ENCODE results near the gene SLC45A1.

The SLC45A1 gene

GRCh38 chr1:8337776-8338525, 20.0 kb downstream of the SLC45A1 start:
- no CpG with 5 or more reads among the region's 25 CpGs for WGBS (ENCODE audit: insufficient coverage, insufficient read length)

GRCh38 chr1:8338526-8339202, 20.8 kb downstream of the SLC45A1 start:
- DNase-seq (ENCODE audit: low read depth, low spot score), result no peak
- no CpG with 5 or more reads among the region's 26 CpGs for WGBS (ENCODE audit: insufficient coverage, insufficient read length)
- Histone ChIP-seq H3K27me3 (ENCODE audit: control insufficient read depth, insufficient read depth, low read length) (no peaks in the 10 kb centered on the region), H3K9me3 (ENCODE audit: control insufficient read depth, insufficient read depth, low read length) (no peaks in the 10 kb centered on the region), H3K4me1 (ENCODE audit: control insufficient read depth, insufficient read depth, low read length) (no peaks in the 10 kb centered on the region; the same call in 1 of the 2 replicates), H3K4me3 (ENCODE audit: low read length) (no peak overlapping the region), H3K36me3 (ENCODE audit: control insufficient read depth, insufficient read depth, low read length) (no peaks in the 10 kb centered on the region), H3K27ac (ENCODE audit: low read length) (no peak overlapping the region)

More at GRCh38 chr1:8337776-8338525, 20.0 kb downstream of the SLC45A1 start:
- no peaks in the 10 kb centered on the region for H3K9me3 ChIP-seq (ENCODE audit: control insufficient read depth, insufficient read depth, low read length)
- H3K4me1 ChIP-seq (ENCODE audit: control insufficient read depth, insufficient read depth, low read length), result no peaks in the 10 kb centered on the region
- no peak overlapping the region for H3K4me3 ChIP-seq (ENCODE audit: low read length)
- no peaks in the 10 kb centered on the region for H3K36me3 ChIP-seq (ENCODE audit: control insufficient read depth, insufficient read depth, low read length)
- DNase-seq (ENCODE audit: low read depth, low spot score), result no peak
- no peaks in the 10 kb centered on the region for H3K27me3 ChIP-seq (ENCODE audit: control insufficient read depth, insufficient read depth, low read length)
- no peak overlapping the region for H3K27ac ChIP-seq (ENCODE audit: low read length)

- DNase-seq (ENCODE audit: low read depth, low spot score), result no peak
Observed at GRCh38 chr1:8339203-8339600, 21.3 kb downstream of the SLC45A1 start.

GRCh38 chr1:8340448-8340847, 22.5 kb downstream of the SLC45A1 start:
- Histone ChIP-seq H3K4me1 (ENCODE audit: control insufficient read depth, insufficient read depth, low read length) (no peaks in the 10 kb centered on the region; the same call in 1 of the 2 replicates), H3K36me3 (ENCODE audit: control insufficient read depth, insufficient read depth, low read length) (no peaks in the 10 kb centered on the region), H3K27ac (ENCODE audit: low read length) (no peak overlapping the region), H3K4me3 (ENCODE audit: low read length) (no peak overlapping the region), H3K9me3 (ENCODE audit: control insufficient read depth, insufficient read depth, low read length) (no peaks in the 10 kb centered on the region), H3K27me3 (ENCODE audit: control insufficient read depth, insufficient read depth, low read length) (no peaks in the 10 kb centered on the region)
- WGBS (ENCODE audit: insufficient coverage, insufficient read length), result no CpG with 5 or more reads among the region's 6 CpGs
- DNase-seq (ENCODE audit: low read depth, low spot score), result no peak

More at GRCh38 chr1:8339203-8339600, 21.3 kb downstream of the SLC45A1 start:
- Histone ChIP-seq H3K9me3 (ENCODE audit: control insufficient read depth, insufficient read depth, low read length) (no peaks in the 10 kb centered on the region), H3K27me3 (ENCODE audit: control insufficient read depth, insufficient read depth, low read length) (no peaks in the 10 kb centered on the region), H3K4me1 (ENCODE audit: control insufficient read depth, insufficient read depth, low read length) (no peaks in the 10 kb centered on the region; the same call in 1 of the 2 replicates), H3K36me3 (ENCODE audit: control insufficient read depth, insufficient read depth, low read length) (no peaks in the 10 kb centered on the region), H3K27ac (ENCODE audit: low read length) (no peak overlapping the region), H3K4me3 (ENCODE audit: low read length) (no peak overlapping the region)
- WGBS (ENCODE audit: insufficient coverage, insufficient read length), result no CpG with 5 or more reads among the region's 13 CpGs

- DNase-seq (ENCODE audit: low read depth, low spot score), result no peak
- no peaks in the 10 kb centered on the region for H3K27me3 ChIP-seq (ENCODE audit: control insufficient read depth, insufficient read depth, low read length)
- no peaks in the 10 kb centered on the region for H3K36me3 ChIP-seq (ENCODE audit: control insufficient read depth, insufficient read depth, low read length)
- H3K4me1 ChIP-seq (ENCODE audit: control insufficient read depth, insufficient read depth, low read length), result no peaks in the 10 kb centered on the region; the same call in 1 of the 2 replicates
- no peaks in the 10 kb centered on the region for H3K9me3 ChIP-seq (ENCODE audit: control insufficient read depth, insufficient read depth, low read length)
- no CpG with 5 or more reads among the region's 10 CpGs for WGBS (ENCODE audit: insufficient coverage, insufficient read length)
- no peak overlapping the region for H3K27ac ChIP-seq (ENCODE audit: low read length)
- H3K4me3 ChIP-seq (ENCODE audit: low read length), result no peak overlapping the region
Observed at GRCh38 chr1:8342325-8342724, 24.4 kb downstream of the SLC45A1 start.

- WGBS (ENCODE audit: insufficient coverage, insufficient read length), result no CpG with 5 or more reads among the region's 11 CpGs
- DNase-seq (ENCODE audit: low read depth, low spot score), result no peak
- no peaks in the 10 kb centered on the region for H3K36me3 ChIP-seq (ENCODE audit: control insufficient read depth, insufficient read depth, low read length)
- H3K4me1 ChIP-seq (ENCODE audit: control insufficient read depth, insufficient read depth, low read length), result no peaks in the 10 kb centered on the region; the same call in 1 of the 2 replicates
- H3K4me3 ChIP-seq (ENCODE audit: low read length), result no peak overlapping the region
- H3K27ac ChIP-seq (ENCODE audit: low read length), result no peak overlapping the region
- H3K9me3 ChIP-seq (ENCODE audit: control insufficient read depth, insufficient read depth, low read length), result no peaks in the 10 kb centered on the region
- H3K27me3 ChIP-seq (ENCODE audit: control insufficient read depth, insufficient read depth, low read length), result no peaks in the 10 kb centered on the region
Observed at GRCh38 chr1:8343044-8343443, 25.1 kb downstream of the SLC45A1 start.

GRCh38 chr1:8343464-8344001, 25.6 kb downstream of the SLC45A1 start:
- Histone ChIP-seq H3K9me3 (ENCODE audit: control insufficient read depth, insufficient read depth, low read length) (no peaks in the 10 kb centered on the region), H3K4me1 (ENCODE audit: control insufficient read depth, insufficient read depth, low read length) (no peaks in the 10 kb centered on the region; the same call in 1 of the 2 replicates), H3K36me3 (ENCODE audit: control insufficient read depth, insufficient read depth, low read length) (no peaks in the 10 kb centered on the region), H3K4me3 (ENCODE audit: low read length) (no peak overlapping the region), H3K27me3 (ENCODE audit: control insufficient read depth, insufficient read depth, low read length) (no peaks in the 10 kb centered on the region), H3K27ac (ENCODE audit: low read length) (no peak overlapping the region)
- no peak for DNase-seq (ENCODE audit: low read depth, low spot score)
- no CpG with 5 or more reads among the region's 32 CpGs for WGBS (ENCODE audit: insufficient coverage, insufficient read length)

- no peak for DNase-seq (ENCODE audit: low read depth, low spot score)
- Histone ChIP-seq H3K4me1 (ENCODE audit: control insufficient read depth, insufficient read depth, low read length) (no peaks in the 10 kb centered on the region; the same call in 1 of the 2 replicates), H3K27ac (ENCODE audit: low read length) (no peak overlapping the region), H3K9me3 (ENCODE audit: control insufficient read depth, insufficient read depth, low read length) (no peaks in the 10 kb centered on the region), H3K36me3 (ENCODE audit: control insufficient read depth, insufficient read depth, low read length) (no peaks in the 10 kb centered on the region), H3K4me3 (ENCODE audit: low read length) (no peak overlapping the region), H3K27me3 (ENCODE audit: control insufficient read depth, insufficient read depth, low read length) (no peaks in the 10 kb centered on the region)
- 97% methylated on average over 2 of the region's 10 CpGs for WGBS (ENCODE audit: insufficient coverage, insufficient read length)
Observed at GRCh38 chr1:8344893-8345507, 27.1 kb downstream of the SLC45A1 start.

GRCh38 chr1:8345621-8346415, 27.9 kb downstream of the SLC45A1 start:
- H3K27me3 ChIP-seq (ENCODE audit: control insufficient read depth, insufficient read depth, low read length), result no peaks in the 10 kb centered on the region
- DNase-seq (ENCODE audit: low read depth, low spot score), result no peak
- no peaks in the 10 kb centered on the region for H3K36me3 ChIP-seq (ENCODE audit: control insufficient read depth, insufficient read depth, low read length)
- H3K4me1 ChIP-seq (ENCODE audit: control insufficient read depth, insufficient read depth, low read length), result no peaks in the 10 kb centered on the region; the same call in 1 of the 2 replicates
- H3K9me3 ChIP-seq (ENCODE audit: control insufficient read depth, insufficient read depth, low read length), result no peaks in the 10 kb centered on the region
- no peak overlapping the region for H3K4me3 ChIP-seq (ENCODE audit: low read length)
- no CpG with 5 or more reads among the region's 18 CpGs for WGBS (ENCODE audit: insufficient coverage, insufficient read length)
- no peak overlapping the region for H3K27ac ChIP-seq (ENCODE audit: low read length)

Data from iPS DF 6.9 (cell line).